ENCODE data around the gene MIOS.
"Not testable (repeated sequence)": the region's sequence is repeated elsewhere in the genome, so short reads cannot be mapped to it uniquely, and the experiment has no call there.

Gene MIOS

DNA sequence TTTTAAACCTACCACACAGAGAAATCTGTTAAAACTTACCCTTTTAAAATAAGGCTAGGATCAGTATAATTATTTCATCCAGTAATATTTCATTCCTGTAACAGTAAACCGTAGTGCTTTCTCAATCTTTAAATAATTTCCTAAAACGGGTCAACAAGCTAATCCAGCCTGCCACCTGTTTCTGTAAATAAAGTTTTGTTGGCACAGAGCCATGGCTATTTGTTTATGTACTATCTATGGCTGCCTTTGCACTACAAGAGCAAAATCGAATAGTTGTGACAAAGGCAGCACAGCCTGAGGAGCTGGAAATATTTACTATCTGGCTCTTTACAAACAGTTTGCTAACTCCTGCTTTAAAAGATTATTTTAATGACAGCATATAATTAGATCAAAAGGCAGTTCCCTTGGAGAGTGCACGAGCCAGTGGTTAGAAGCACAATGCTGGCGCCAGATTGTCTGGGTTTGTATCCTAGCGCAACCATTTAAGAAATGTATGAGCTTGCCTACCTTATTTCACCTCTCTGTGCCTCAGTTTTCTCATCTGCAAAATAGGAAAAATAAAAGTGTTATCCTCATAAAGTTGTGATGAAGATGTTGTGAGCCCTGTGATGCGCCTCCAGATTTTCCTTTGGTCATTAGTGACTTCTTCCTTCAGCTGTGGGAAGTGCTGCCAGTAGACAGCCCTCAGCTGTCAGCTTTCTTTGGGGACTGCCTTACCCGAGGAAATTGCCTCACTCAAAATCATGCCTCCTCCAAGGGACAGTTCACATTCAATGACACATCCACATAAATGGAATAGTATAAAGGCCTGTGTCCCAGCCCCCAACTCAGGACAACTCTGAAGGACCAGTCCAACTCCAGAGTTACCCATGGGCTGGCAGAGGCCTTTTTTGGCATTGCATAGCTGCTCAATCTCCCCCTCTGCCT, 11.8 kb upstream of the MIOS start:
- no peak for DNase-seq

DNA sequence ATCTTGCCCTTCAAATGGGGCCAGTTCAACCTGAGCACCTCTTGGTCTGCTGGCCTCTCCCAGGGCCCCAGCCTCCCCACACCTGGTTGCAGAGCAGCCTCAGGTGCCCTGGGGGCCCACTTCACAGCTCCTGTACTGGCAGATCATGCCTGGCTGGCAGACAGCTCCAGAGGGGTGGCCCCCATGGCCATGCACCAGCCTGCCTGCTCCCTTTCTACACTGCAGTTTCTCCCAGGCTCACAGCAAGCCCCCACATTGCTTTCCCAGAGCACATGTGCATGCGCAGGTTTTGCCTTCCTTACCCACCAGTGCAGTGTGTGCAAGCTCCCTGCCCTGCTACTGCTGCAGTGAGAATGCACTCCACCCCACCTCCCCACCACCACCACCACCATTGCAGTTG, 9.8 kb upstream of the MIOS start:
- DNase-seq: no peak

DNA sequence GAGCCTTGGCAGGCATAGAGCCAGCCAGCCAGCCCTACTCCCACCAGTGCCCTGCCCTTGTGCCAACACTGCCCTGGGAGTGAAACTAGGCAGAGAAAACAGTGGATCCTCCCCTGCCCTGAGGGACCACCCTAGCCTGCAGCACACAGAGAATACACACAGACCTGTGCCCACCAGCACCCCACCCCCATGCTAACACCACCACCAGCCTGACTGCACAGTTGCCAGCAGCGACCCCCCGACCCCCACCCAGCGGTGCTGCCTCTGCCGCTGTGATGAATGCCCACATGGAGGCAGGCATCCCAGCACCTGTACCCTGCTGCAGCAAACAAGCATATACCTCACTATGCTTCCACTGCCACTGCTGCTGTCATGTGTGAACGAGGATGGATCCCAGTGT, 9.4 kb upstream of the MIOS start:
- DNase-seq: no peak

DNA sequence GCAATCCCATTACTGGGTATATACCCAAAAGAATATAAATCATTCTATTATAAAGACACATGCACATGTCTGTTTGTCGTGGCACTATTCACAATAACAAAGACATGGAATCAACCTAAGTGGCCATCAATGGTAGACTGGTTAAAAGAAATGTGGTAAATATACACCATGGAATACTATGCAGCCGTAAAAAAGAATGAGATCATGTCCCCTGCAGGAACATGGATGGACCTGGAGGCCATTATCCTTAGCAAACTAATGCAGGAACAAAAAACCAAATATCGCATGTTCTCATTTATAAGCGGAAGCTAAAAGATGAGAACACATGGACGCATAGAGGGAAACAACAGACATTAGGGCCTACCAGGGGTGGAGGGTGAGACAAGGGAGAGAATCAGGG, 5.1 kb upstream of the MIOS start:
- not testable (repeated sequence) for DNase-seq

DNA sequence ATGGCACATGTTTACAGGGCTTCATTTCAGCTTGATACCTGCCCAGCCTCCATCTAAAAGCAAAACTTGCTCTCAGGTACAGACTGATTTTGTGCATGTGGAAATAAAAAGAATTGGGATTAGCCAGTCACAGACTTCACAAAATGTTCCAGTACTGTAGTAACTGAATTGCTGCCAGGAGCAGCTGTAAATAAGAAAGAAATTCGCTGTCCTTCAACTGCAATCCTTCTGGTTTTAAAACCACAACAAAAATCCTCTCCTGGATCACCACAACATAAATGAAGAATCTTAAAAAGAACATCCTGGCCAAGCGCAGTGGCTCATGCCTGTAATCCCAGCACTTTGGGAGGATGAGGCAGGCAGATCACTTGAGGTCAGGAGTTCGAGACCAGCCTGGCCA, 3.9 kb upstream of the MIOS start:
- no peak for DNase-seq

DNA sequence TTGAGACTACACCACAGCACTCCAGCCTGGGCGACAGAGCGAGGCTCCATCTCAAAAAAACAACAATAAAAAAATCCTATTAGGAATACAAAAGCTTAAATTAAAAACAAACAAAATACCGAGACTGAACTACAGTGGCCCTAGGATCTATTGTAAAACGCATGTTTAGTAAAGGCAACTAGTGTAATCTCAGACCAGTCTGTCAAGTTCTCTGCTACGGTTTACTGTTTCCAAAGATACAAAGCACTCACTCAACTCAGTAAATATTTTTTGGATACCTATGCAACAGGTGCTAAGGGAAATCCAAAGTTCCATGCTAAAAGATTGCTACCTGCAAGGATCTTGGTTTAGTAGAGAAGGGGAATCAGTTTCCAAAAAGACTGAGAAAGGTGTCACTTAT, 3.4 kb upstream of the MIOS start:
- DNase-seq: no peak

DNA sequence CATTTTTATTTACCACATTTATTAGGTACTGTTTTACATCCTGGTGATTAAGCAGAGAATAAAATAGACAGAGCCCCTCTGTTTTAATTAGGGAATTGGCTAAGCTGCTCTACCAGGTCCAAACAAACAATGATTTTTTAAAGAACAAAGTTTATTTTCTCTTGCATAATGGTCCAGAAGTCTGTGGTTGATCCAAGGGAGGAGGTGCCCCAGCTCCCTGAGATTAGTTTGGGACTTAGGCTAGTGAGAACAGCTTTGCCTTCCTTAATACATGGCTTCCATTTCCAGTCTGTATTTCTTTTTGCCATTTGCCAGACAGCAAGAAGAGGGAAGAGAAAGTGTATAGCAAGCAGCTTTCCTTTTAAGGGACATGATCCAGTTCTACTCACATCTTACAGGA, 2.9 kb upstream of the MIOS start:
- DNase-seq: no peak

DNA sequence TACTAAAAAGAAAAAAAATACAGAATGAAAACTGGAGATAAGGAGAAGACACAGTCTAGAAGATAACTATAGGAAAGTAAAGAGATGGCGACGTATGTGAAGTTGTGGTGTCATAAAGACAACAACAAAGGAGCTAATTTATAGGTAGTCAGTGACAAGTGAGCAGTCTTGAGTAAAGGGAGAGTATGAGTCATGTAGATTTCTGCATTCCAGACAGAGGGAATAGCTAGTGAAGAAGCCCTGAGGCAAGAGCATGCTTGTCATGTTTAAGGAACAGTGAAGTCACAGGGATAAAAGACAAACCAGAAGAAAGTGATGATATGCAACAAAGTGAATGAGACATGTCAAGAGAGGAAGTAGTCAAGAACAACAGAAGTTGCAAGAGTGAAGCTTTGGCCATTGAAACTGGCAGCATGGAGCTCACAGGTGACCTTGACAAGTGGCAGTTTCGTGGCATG, 2.3 kb upstream of the MIOS start:
- no peak for DNase-seq

DNA sequence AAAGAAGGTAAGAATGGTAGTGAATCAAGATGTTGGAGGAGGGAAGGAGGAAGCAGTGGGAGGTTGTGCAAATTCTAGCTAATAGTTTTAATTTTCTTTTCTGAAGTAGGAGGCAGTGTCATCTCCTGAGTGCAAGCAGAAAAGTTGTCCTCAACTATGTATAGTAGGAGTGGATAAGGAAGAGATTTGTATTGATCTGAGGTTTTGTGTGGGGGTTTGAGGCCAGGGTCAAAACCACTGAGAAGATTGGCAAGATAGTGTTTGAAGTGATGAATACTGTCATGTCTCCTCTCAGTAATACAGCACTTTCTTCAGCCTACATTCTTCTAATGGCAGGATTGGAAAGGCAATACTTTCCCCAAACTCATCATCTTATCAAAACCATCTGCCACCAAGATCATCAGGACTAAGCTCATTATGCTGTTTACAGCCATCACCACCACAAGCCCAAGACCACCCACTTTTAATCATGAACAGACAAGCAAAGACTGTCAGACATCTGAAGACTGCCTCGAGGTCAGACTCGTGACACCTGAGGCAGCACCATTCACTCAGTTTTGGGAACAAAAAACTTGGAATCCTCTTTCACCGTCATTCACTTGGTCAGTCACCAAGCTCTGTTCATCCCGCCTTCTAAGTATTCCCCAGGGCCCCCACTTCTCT, 1.5 kb upstream of the MIOS start:
- no peak for DNase-seq

DNA sequence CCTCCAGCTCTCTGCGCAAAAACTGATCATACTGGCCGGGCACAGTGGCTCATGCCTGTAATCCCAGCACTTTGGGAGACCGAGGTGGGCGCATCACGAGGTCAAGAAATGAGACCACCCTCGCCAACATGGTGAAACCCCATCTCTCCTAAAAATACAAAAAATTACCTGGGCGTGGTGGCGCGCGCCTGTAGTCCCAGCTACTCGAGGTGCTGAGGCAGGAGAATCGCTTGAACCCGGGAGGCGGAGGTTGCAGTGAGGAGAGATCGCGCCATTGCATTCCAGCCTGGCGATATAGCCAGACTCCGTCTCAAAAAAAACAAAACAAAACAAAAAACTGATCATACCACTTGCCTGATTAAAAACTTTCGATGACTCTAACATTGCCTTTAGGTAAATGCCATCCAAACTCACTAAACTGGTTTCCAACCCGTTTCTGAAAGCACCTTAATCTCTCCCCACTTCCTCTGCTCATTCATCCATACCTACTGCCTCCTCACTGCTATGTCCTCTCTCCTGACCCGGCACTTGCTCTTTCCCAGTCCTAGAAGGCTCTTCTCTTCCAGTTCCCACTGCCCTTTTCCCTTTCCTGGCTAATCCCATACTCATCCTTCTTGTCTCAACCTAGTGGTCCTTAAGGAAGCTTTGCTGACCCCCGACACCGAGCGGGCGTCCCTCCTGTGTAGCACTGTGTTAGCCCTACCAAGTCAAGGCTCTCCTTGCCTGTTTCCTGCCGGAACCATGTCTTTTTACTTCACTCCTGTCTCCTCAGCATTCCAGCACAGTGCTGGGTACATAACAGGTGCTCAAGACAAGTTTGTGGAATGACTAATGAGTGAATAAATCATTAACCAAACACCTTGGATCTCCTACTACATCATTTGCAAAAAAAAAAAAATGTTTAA, 686 bp upstream of the MIOS start:
- no peak for DNase-seq

DNA sequence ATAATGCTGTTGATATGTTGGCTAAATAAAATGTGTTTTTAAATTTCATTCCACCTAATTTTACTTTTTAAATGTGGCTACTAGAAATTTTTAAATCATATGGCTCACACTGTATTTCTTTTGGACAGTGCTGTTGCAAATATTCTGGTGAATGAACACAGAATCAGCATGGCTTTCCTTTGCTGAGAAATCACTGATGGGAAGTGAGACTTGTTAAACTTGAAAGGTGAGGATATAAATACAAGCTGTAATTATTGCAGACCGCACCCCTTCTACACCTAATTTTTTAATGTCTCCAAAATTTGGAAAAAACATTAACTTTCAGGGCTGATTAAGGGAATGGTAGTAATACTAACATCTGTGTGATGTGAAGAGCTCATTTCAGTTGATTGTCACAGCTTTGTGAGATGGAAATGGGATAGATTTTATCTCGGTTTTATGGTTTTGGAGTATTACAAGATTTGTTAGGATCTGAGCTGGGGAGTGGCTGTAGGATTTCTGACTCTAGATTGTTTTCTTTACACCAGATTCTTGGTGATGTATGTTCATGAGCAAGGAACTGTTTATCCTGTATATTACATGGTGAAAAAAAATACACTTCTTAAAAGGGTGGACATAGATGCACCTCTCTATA, 1.3 kb downstream of the MIOS start:
- no peak for DNase-seq

DNA sequence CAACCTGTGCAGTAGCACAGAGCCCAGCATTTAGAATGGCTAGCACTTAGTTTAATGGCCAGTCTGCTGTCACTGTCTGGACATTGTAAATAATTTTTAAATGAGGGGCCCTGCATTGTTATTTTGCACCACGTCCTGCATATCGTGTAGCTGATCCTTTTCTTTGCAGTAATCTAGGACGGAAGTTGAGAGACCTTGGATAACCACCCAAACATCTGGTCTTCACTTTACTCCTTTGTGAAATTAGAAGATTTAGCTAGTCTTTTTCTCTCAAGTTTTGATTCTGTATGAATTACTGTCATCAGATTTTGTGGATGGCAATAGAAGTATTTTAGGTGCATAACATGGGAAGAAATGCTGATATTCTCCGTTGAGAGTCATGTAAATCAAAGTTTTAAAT, 1.9 kb downstream of the MIOS start:
- DNase-seq: no peak

DNA sequence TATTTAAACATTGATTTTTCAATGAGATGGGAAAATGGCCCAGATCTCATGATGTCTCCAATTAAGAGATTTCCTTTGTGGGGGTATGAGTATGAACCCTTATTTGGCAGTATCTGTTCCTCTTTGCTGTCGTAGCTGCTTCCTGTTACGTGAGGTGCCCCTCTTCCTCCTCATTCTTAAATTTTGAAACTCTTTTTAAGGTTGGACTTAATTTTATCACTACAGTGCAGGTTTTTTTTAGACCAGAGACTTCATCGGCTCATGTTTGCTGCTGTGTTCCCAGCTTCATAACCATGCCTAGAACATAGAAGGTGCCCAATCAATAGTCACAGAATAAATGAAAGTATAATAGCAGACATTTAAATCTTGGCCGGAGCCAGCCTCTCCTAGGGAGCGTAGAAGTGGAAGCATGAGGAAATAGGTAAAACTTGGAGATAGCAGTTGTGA, 2.4 kb downstream of the MIOS start:
- peak; percentile 47 for DNase-seq

DNA sequence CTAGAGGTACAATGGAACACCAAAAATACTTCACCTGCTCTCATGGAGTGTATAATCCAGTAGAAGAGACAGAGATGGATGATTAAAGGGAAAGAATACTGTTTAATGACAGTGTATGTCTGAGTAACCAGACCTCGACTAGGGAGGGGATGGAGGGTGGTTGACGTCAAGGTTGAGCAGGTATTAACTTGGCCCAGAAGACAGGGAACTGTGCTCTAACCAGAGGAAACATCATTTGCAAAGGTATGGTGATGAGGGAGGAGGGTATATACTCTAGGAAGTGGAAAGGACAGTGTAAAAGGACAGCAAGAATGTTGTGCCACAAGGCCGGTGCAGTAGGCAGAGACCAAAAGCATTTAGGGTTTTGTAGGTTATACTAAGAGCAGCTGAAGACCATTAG, 2.9 kb downstream of the MIOS start:
- no peak for DNase-seq

DNA sequence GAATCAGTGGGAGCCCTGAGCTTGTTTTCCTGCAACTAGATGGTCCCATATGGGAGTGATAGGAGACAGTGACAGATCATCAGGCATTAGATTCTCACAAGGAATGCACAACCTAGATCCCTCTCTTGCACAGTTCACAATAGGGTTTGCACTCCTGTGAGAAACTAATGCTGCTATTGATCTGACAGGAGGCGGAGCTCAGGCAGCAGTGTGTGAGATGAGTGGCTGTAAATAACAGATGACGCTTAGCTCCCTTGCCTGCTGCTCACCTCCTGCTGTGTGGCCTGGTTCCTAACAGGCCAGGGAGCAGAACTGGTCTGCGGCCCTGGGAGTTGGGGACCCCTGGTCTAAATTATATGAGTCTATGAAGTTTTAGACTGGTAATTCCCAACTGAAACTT, 3.9 kb downstream of the MIOS start:
- DNase-seq: no peak

DNA sequence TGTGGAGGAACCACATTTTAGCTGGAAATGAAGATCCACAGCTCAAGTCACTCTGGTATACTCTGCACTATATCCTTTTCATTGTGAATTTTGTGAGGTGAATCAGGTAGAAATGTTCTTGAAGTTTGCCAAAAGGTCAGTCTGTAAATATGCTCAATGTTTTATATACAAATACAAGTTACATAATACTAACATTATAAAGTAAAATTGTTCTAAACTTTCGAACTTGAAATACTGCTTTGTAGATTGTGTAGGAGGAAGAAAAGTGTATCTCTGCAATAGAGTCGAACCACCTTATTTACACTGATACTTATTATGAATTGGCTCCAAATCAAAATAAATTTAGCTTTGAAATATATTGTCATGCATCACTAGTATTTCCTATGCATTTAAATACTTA, 7.0 kb downstream of the MIOS start:
- no peak for DNase-seq

DNA sequence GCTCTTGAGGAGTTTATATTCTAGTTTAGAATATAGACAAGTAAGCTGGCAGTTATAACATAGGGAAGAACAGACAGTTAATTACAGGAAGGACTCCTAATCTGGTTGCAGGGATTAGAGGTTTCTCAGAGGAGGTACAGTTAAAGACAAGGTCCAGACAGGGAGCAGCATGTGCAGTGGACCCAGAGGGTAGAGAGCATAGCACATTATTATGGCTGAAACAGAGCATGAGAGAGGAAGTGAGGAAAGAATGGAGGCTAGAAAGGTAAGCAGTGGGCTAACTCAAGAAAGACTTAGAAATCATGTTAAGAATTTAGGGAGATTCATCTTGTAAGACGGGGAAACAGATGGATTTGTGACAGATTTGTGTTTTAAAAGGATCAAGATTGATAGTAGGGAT, 9.7 kb downstream of the MIOS start:
- DNase-seq: no peak

DNA sequence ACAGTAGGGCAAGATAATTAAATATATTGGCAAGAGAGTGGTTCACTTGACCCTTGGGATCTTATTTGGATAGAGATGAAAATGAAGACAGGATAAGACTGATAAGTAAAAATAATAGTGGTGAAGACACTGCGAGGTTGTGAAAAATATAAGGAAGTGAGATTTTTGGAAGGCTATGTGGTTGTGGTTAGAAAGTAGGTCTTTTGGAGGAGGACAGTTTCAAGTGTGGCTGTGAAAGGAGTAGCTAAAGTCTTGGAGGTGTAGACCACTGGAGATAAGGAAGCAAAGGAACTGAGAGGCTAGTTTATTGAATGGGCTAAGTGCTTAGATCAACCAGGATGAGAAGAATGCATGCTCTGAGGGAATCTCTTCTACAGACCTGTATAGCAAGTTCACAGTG, 11.2 kb downstream of the MIOS start:
- DNase-seq: no peak

DNA sequence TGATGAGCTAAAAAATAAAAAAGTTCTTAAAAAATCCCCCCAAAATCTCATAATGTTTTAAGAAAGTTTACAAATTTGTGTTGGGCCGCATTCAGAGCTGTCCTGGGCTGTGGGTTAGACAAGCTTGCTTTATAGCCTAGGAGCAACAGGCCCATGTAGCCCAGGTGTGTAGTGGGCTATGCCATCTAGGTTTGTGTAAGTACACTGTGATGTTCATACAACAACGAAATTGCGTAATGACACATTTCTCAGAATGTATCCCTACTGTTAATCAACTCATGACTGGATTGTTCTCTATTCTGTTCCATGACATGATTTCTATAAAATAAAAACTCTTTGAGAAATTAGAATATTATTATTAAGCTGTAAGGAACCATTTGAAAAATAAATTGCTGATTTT, 13.0 kb downstream of the MIOS start:
- DNase-seq: no peak

DNA sequence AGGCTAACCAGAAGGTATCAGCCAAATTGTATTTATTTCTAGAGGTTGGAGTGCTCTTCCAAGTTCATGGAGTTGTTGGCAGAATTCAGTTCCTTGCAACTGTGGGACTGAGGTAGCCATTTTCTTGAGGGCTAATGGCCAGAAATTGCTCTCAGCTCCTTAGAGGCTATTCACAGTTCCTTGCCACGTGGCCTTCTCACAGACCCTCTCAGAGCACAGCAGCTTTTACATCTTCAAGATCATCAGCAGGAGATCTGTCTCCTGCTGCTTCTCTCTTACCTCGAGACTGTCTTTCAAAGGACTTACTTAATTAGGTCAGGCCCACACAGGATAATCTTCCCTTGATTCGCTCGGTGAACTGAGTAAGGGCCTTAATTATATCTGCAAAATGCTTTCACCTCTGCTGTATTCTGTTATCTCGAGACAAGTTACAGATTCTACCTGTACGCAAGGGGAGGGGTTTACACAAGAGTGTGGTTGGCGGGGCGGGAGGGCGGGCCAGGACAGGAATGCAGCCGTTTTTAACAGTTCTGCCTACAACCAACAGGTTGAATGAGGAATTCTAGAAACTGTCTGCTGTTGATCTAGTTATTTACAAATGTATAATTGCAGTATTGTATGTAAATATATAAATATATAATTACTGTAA, 15.0 kb downstream of the MIOS start:
- no peak for DNase-seq

DNA sequence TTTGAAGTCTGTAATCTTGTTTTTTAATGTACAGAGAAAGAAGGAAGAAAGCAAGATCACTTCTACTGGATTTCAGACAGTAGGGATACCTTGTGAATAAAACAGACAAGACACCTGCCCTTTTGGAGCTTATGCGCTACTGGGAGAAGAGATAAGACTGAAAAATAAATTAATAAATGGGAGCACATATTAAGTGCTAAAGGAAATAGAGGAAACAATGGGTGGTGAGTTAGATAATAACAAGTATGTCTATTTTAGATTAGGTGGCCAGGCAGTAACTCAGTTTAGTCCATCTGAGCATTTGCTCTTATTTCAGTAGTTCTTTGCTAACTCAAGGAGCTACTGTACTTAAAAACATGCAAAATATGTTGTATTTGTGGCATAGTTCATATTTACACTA, 15.9 kb downstream of the MIOS start:
- no peak for DNase-seq

DNA sequence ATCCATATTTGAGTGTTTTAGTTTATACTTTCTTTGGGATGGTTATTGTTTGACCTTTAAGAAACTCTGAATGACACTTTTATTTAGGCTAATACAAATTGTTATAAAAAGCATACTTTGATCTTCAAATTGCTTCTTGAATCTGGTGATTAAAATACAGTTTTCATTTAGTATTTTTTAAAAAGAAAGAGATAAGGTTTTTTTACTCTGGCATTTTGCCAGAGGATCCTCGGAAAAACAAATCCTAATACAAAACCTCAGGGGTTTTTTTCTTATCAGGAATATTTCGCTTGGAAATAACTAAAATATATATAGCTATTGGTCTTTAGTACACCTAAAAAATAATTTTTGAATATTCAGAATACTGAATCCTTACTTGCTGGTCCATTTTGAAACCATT, 17.0 kb downstream of the MIOS start:
- DNase-seq: no peak
